Fibroblast of lung (primary cell): ENCODE data around the gene FHIT. TPM values are rescaled to one million over a fixed set of nuclear protein-coding genes. Genes with fewer than 3 reads are reported as not detected.

Experiments
- DNase-seq, 2 donors: peaks; one replicate each; pipeline versions ENCODE4 v3.0.0 to v3.0.0-alpha.2; 2010; ENCODE audit warnings: low read depth in 2 of 2
- H2AFZ ChIP-seq: 2 replicates; pipeline ENCODE4 v1.5.1; 2012; ENCODE audit warnings: low read length, control low read depth, inconsistent platforms
- H3K27ac ChIP-seq: 2 replicates; pipeline ENCODE4 v1.5.1; 2011; ENCODE audit warnings: low read length, control low read depth; ENCODE audit not compliant: insufficient read depth
- H3K27me3 ChIP-seq: 2 replicates; pipeline ENCODE4 v1.5.1; 2011; ENCODE audit warnings: mild to moderate bottlenecking, low read length; ENCODE audit not compliant: control insufficient read depth, insufficient read depth
- H3K36me3 ChIP-seq: 2 replicates; pipeline ENCODE4 v1.5.1; 2011; ENCODE audit warnings: low read length; ENCODE audit not compliant: control insufficient read depth, insufficient read depth
- H3K4me1 ChIP-seq: 2 replicates; pipeline ENCODE4 v1.5.1; 2011; ENCODE audit warnings: low read length; ENCODE audit not compliant: control insufficient read depth, insufficient read depth; ENCODE audit errors: extremely low read depth
- H3K4me2 ChIP-seq: 2 replicates; pipeline ENCODE4 v1.5.1; 2011; ENCODE audit warnings: low read length, control low read depth; ENCODE audit not compliant: insufficient read depth; ENCODE audit errors: extremely low read depth
- H3K4me3 ChIP-seq, 4 experiments: fragments of 200-600 bp in 1 of 4; sonication (generic) in 1 of 4; replicated peaks in 1 of 4; 2 replicates each; pipeline ENCODE4 v1.5.1; 2011 to 2016; ENCODE audit warnings: low read length in 4 of 4, low read depth in 3 of 4, mild to moderate bottlenecking in 3 of 4, control low read depth in 2 of 4, inconsistent platforms in 1 of 4, mixed read lengths in 1 of 4; ENCODE audit not compliant: insufficient read depth in 1 of 4; ENCODE audit errors: control extremely low read depth in 1 of 4
- H3K79me2 ChIP-seq: 2 replicates; pipeline ENCODE4 v1.5.1; 2012; ENCODE audit warnings: mild to moderate bottlenecking, low read length, inconsistent platforms; ENCODE audit not compliant: control insufficient read depth, insufficient read depth
- H3K9ac ChIP-seq: 2 replicates; pipeline ENCODE4 v1.5.1; 2011; ENCODE audit warnings: mild to moderate bottlenecking, low read length, control low read depth; ENCODE audit not compliant: insufficient read depth
- H3K9me3 ChIP-seq: 2 replicates; pipeline ENCODE4 v1.5.1; 2012; ENCODE audit warnings: low read depth, low read length; ENCODE audit not compliant: control insufficient read depth, insufficient read depth
- H4K20me1 ChIP-seq: 2 replicates; pipeline ENCODE4 v1.5.1; 2011; ENCODE audit warnings: low read length; ENCODE audit not compliant: control insufficient read depth, insufficient read depth; ENCODE audit errors: extremely low read depth
- CTCF ChIP-seq, 2 donors: IDR thresholded peaks in 1 of 2; conservative IDR thresholded peaks in 1 of 2; 1 replicate in 1 of 2; 2 replicates in 1 of 2; pipeline ENCODE4 v1.5.1; 2011 to 2012; ENCODE audit warnings: low read length in 2 of 2, control low read depth in 1 of 2, inconsistent platforms in 1 of 2, low read depth in 1 of 2, mild to moderate bottlenecking in 1 of 2
- EZH2 ChIP-seq: IDR thresholded peaks from 2 replicates; pipeline ENCODE4 v1.5.1; 2012; ENCODE audit warnings: low read length, control low read depth, mild to moderate bottlenecking; ENCODE audit errors: missing control alignments
- polyA plus RNA-seq, 2 donors: library from polyadenylated mRNA; depleted of rRNA in 1 of 2; stranded (reverse) in 1 of 2; unstranded in 1 of 2; fragments of >200 nt; gene quantifications; 2 replicates each; pipeline ENCODE4 v1.2.1, GENCODE V29; 2011 to 2012; ENCODE audit warnings: missing spikeins in 1 of 2
- total RNA-seq: library from RNA; depleted of rRNA; stranded (reverse); fragments of >200 nt; gene quantifications from 2 replicates; pipeline ENCODE4 v1.2.1, GENCODE V29; 2014

The FHIT gene
- total and polyA plus RNA-seq, 2 donors (not counting 1 experiment from before 2014, with no cell fraction given): 0.79 to 2.1 TPM

- Histone ChIP-seq H3K79me2 (no peaks in the 10 kb centered on the region), H3K27ac (no peak overlapping the region), H3K9me3 (no peaks in the 10 kb centered on the region), H3K27me3 (no peaks in the 10 kb centered on the region), H3K4me3 (no peak overlapping the region), H3K4me1 (no peaks in the 10 kb centered on the region), H3K4me2 (no peak overlapping the region), H2AFZ (no peak overlapping the region), H4K20me1 (no peaks in the 10 kb centered on the region), H3K9ac (no peak overlapping the region), H3K36me3 (no peaks in the 10 kb centered on the region)
- DNase-seq: no peak
- TF ChIP-seq CTCF (conservative IDR thresholded peaks at IDR 0.05 in 1 of 2, IDR thresholded peaks at IDR 0.05 in 1 of 2; ENCODE audit: low read depth in 1 of 2, low read length in 2 of 2) (no peak), EZH2 (no peak)
Observed at GRCh38 chr3:60652829-60653228, 598.4 kb downstream of the FHIT start.

- peak in 1 of 2 donors; percentile 67 for DNase-seq
- H2AFZ ChIP-seq: no peak overlapping the region
- no peak overlapping the region for H3K27ac ChIP-seq
- H4K20me1 ChIP-seq: no peaks in the 10 kb centered on the region
- TF ChIP-seq EZH2 (no peak), CTCF (conservative IDR thresholded peaks at IDR 0.05 in 1 of 2, IDR thresholded peaks at IDR 0.05 in 1 of 2; ENCODE audit: low read depth in 1 of 2, low read length in 2 of 2) (no peak)
- no peaks in the 10 kb centered on the region for H3K36me3 ChIP-seq
- H3K27me3 ChIP-seq: no peaks in the 10 kb centered on the region
- no peaks in the 10 kb centered on the region for H3K9me3 ChIP-seq
- H3K9ac ChIP-seq: no peak overlapping the region
- H3K79me2 ChIP-seq: no peaks in the 10 kb centered on the region
- no peak overlapping the region for H3K4me2 ChIP-seq
- no peak overlapping the region for H3K4me3 ChIP-seq
- H3K4me1 ChIP-seq: no peaks in the 10 kb centered on the region
Observed at GRCh38 chr3:60651799-60652198, 599.5 kb downstream of the FHIT start.

- H2AFZ ChIP-seq: no peak overlapping the region
- TF ChIP-seq EZH2: no peak
- TF ChIP-seq CTCF (conservative IDR thresholded peaks at IDR 0.05 in 1 of 2, IDR thresholded peaks at IDR 0.05 in 1 of 2; ENCODE audit: low read depth in 1 of 2, low read length in 2 of 2): no peak
- no peak overlapping the region for H3K4me3 ChIP-seq
- H4K20me1 ChIP-seq: no peaks in the 10 kb centered on the region
- no peaks in the 10 kb centered on the region for H3K36me3 ChIP-seq
- no peaks in the 10 kb centered on the region for H3K27me3 ChIP-seq
- no peaks in the 10 kb centered on the region for H3K79me2 ChIP-seq
- H3K4me2 ChIP-seq: no peak overlapping the region
- peak in 1 of 2 donors; percentile 76 for DNase-seq
- H3K4me1 ChIP-seq: no peaks in the 10 kb centered on the region
- no peaks in the 10 kb centered on the region for H3K9me3 ChIP-seq
- H3K9ac ChIP-seq: no peak overlapping the region
- H3K27ac ChIP-seq: no peak overlapping the region
Observed at GRCh38 chr3:60650171-60650570, 601.1 kb downstream of the FHIT start.
